ENCODE data around the gene MSI2.

DNA sequence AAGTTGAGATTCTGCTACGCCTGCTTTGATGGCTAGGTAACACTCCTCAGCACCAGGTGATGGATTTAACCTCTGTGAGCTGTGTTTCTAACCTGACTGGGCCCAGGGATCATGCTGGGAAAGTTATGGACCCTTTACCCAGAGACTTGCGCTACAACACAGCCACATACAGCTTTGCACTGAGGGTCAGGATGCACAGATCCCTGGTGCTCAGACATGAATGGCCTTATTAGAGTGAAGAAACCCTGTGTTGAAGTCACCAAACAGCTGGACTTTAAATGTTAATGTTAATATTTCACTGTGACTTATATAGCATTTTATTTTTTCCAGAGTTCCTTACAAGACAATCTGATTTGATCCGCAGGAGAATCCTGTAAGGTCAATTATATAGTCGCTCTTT, 114.3 kb downstream of the MSI2 start:
- TF ChIP-seq, protein P1, sequence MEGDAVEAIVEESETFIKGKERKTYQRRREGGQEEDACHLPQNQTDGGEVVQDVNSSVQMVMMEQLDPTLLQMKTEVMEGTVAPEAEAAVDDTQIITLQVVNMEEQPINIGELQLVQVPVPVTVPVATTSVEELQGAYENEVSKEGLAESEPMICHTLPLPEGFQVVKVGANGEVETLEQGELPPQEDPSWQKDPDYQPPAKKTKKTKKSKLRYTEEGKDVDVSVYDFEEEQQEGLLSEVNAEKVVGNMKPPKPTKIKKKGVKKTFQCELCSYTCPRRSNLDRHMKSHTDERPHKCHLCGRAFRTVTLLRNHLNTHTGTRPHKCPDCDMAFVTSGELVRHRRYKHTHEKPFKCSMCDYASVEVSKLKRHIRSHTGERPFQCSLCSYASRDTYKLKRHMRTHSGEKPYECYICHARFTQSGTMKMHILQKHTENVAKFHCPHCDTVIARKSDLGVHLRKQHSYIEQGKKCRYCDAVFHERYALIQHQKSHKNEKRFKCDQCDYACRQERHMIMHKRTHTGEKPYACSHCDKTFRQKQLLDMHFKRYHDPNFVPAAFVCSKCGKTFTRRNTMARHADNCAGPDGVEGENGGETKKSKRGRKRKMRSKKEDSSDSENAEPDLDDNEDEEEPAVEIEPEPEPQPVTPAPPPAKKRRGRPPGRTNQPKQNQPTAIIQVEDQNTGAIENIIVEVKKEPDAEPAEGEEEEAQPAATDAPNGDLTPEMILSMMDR (IDR thresholded peaks at IDR 0.05; ENCODE audit: extremely low read depth in 1 of 2, insufficient read depth in 1 of 2, low read depth in 1 of 2, low read length in 2 of 2), result no peak
- TF ChIP-seq, protein P2, sequence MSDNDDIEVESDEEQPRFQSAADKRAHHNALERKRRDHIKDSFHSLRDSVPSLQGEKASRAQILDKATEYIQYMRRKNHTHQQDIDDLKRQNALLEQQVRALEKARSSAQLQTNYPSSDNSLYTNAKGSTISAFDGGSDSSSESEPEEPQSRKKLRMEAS (IDR thresholded peaks at IDR 0.05; ENCODE audit: insufficient read depth, insufficient read length), result no peak
- TF ChIP-seq EZH2 (IDR thresholded peaks at IDR 0.05; ENCODE audit: borderline replicate concordance, low read depth, low read length, severe bottlenecking), result no peak

Measured in endothelial cell of umbilical vein (primary cell).